Fibroblast of gingiva (primary cell): ENCODE measurements around the gene BLOC1S3.

ENCODE experiments used
- DNase-seq: peaks from one replicate; pipeline ENCODE4 v3.0.0-alpha.2; 2011; ENCODE audit warnings: low read depth

The BLOC1S3 gene

GRCh38 chr19:45161738-45162607 is 16.6 kb upstream of the BLOC1S3 start:
- peak; percentile 19 for DNase-seq

- no peak for DNase-seq
Measured at GRCh38 chr19:45162608-45163143, 15.9 kb upstream of the BLOC1S3 start.

- DNase-seq: no peak
Measured at GRCh38 chr19:45163156-45163555, 15.4 kb upstream of the BLOC1S3 start.

GRCh38 chr19:45163751-45164460 is 14.7 kb upstream of the BLOC1S3 start:
- no peak for DNase-seq

- peak; percentile 60 for DNase-seq
Measured at GRCh38 chr19:45164577-45165335, 13.8 kb upstream of the BLOC1S3 start.

GRCh38 chr19:45166723-45167252 is 11.8 kb upstream of the BLOC1S3 start:
- no peak for DNase-seq

GRCh38 chr19:45168767-45169351 is 9.7 kb upstream of the BLOC1S3 start:
- no peak for DNase-seq

GRCh38 chr19:45169602-45170001 is 9.0 kb upstream of the BLOC1S3 start:
- DNase-seq: no peak

GRCh38 chr19:45170146-45171106 is 8.2 kb upstream of the BLOC1S3 start:
- no peak for DNase-seq

- no peak for DNase-seq
Measured at GRCh38 chr19:45171211-45171623, 7.4 kb upstream of the BLOC1S3 start.

GRCh38 chr19:45172173-45172572 is 6.4 kb upstream of the BLOC1S3 start:
- DNase-seq: no peak

GRCh38 chr19:45172611-45173208 is 5.9 kb upstream of the BLOC1S3 start:
- DNase-seq: no peak

- DNase-seq: no peak
Measured at GRCh38 chr19:45173816-45174215, 4.8 kb upstream of the BLOC1S3 start.

GRCh38 chr19:45175515-45176345 is 2.9 kb upstream of the BLOC1S3 start:
- DNase-seq: no peak

GRCh38 chr19:45177817-45178261 is 745 bp upstream of the BLOC1S3 start, which contains the start of gene TRAPPC6A:
TRAPPC6A (minus strand) TSS chr19:45178237; CDS start chr19:45178218, 19 bp downstream.
- DNase-seq: peak; percentile 21

- peak; percentile 28 for DNase-seq
Measured at GRCh38 chr19:45179072-45179891, 698 bp downstream of the BLOC1S3 start.

GRCh38 chr19:45179892-45180370 is 1.3 kb downstream of the BLOC1S3 start:
- no peak for DNase-seq

- DNase-seq: no peak
Measured at GRCh38 chr19:45180936-45181335, 2.4 kb downstream of the BLOC1S3 start.
